SH-SY5Y (cell line): ENCODE measurements around the gene CARD11.

Source experiments
- GATA2 ChIP-seq: IDR thresholded peaks from 2 replicates; pipeline ENCODE4 v1.6.1; 2011; ENCODE audit warnings: mild to moderate bottlenecking, low read depth, low read length
- GATA3 ChIP-seq: IDR thresholded peaks from 2 replicates; pipeline ENCODE4 v1.6.1; 2011; ENCODE audit warnings: low read depth, mild to moderate bottlenecking, low read length, moderate library complexity

- TF ChIP-seq GATA2 (peak; percentile 73), GATA3 (no peak)
Measured at GRCh38 chr7:2876031-2876731, 167.5 kb downstream of the CARD11 start.
